OCI-LY3 (cell line): Measurements from ENCODE around the gene SLC9C2.

Experiments used
- H2AFZ ChIP-seq: fragments of 200-600, 300-600 bp; shearing (Covaris generic); 2 replicates; pipeline ENCODE4 v1.6.0; 2014; ENCODE audit warnings: antibody characterized with exemption, low read depth, low read length
- H3K27ac ChIP-seq: fragments of 200-600, 300-600 bp; sonication (generic); 2 replicates; pipeline ENCODE4 v1.5.1; 2014; ENCODE audit warnings: mild to moderate bottlenecking, low read length, moderate library complexity, mixed read lengths
- H3K27me3 ChIP-seq: fragments of 200-600, 300-600 bp; sonication (generic); 2 replicates; pipeline ENCODE4 v1.6.1; 2014; ENCODE audit warnings: low read depth, low read length, mixed read lengths
- H3K36me3 ChIP-seq: fragments of 200-600, 300-600 bp; sonication (generic); replicated peaks from 2 replicates; pipeline ENCODE3; 2014; ENCODE audit warnings: low read depth, low read length, mixed read lengths
- H3K4me1 ChIP-seq: fragments of 300-600, 200-600 bp; sonication (generic); 2 replicates; pipeline ENCODE4 v1.6.1; 2014; ENCODE audit warnings: low read length, mixed read lengths
- H3K4me2 ChIP-seq: fragments of 200-600, 300-600 bp; sonication (generic); 2 replicates; pipeline ENCODE4 v1.6.1; 2014; ENCODE audit warnings: low read length, mixed read lengths
- H3K4me3 ChIP-seq: fragments of 300-600, 200-600 bp; sonication (generic); 2 replicates; pipeline ENCODE4 v1.5.1; 2014; ENCODE audit warnings: antibody characterized with exemption, mild to moderate bottlenecking, low read length, moderate library complexity
- H3K79me2 ChIP-seq: fragments of 300-600, 200-600 bp; shearing (Covaris generic); 2 replicates; pipeline ENCODE4 v1.6.1; 2014; ENCODE audit warnings: mild to moderate bottlenecking, low read length, mixed read lengths
- H3K9ac ChIP-seq: fragments of 300-600, 200-600 bp; shearing (Covaris generic); 2 replicates; pipeline ENCODE4 v1.6.0; 2014; ENCODE audit warnings: mild to moderate bottlenecking, low read length, moderate library complexity
- H3K9me3 ChIP-seq: fragments of 200-600, 300-600 bp; shearing (Covaris generic); 2 replicates; pipeline ENCODE4 v1.6.1; 2014; ENCODE audit warnings: low read length, mixed read lengths; ENCODE audit not compliant: insufficient read depth
- H4K20me1 ChIP-seq: fragments of 200-600, 300-600 bp; sonication (generic); 2 replicates; pipeline ENCODE4 v1.6.1; 2016; ENCODE audit warnings: low read length, mixed read lengths; ENCODE audit not compliant: insufficient read depth
- CTCF ChIP-seq: fragments of 200-600, 300-600 bp; sonication (generic); IDR thresholded peaks from 2 replicates; pipeline ENCODE4 v1.5.1; 2014; ENCODE audit warnings: antibody characterized with exemption, low read length, low read depth
- EZH2phosphoT487 ChIP-seq: fragments of 200-600 bp; shearing (Covaris generic); IDR thresholded peaks from 2 replicates; pipeline ENCODE4 v1.6.1; 2018; ENCODE audit warnings: antibody characterized with exemption, mixed run types, low read depth

The SLC9C2 gene

GRCh38 chr1:173489149-173489600 is 113.7 kb downstream of the SLC9C2 start:
- Histone ChIP-seq H3K27ac (no peak overlapping the region), H2AFZ (no peak overlapping the region), H3K4me2 (no peak overlapping the region), H3K4me1 (no peaks in the 10 kb centered on the region), H3K27me3 (no peaks in the 10 kb centered on the region), H4K20me1 (no peaks in the 10 kb centered on the region), H3K79me2 (no peaks in the 10 kb centered on the region), H3K4me3 (no peak overlapping the region), H3K36me3 (peaks cover 51% of the 10 kb centered on the region), H3K9me3 (no peaks in the 10 kb centered on the region), H3K9ac (no peak overlapping the region)
- peak; percentile 7; the same call in 1 of the 2 replicates for TF ChIP-seq CTCF
- no peak for TF ChIP-seq EZH2phosphoT487

GRCh38 chr1:173488001-173488400 is 114.9 kb downstream of the SLC9C2 start:
- H3K4me2 ChIP-seq = no peak overlapping the region
- H3K27ac ChIP-seq = no peak overlapping the region
- TF ChIP-seq EZH2phosphoT487 (no peak), CTCF (no peak)
- H3K9me3 ChIP-seq = no peaks in the 10 kb centered on the region
- H3K79me2 ChIP-seq = no peaks in the 10 kb centered on the region
- H3K36me3 ChIP-seq = peaks cover 56% of the 10 kb centered on the region
- H3K27me3 ChIP-seq = no peaks in the 10 kb centered on the region
- H3K9ac ChIP-seq = no peak overlapping the region
- H4K20me1 ChIP-seq = no peaks in the 10 kb centered on the region
- no peak overlapping the region for H3K4me3 ChIP-seq
- no peak overlapping the region for H2AFZ ChIP-seq
- no peaks in the 10 kb centered on the region for H3K4me1 ChIP-seq

- no peaks in the 10 kb centered on the region for H3K9me3 ChIP-seq
- no peaks in the 10 kb centered on the region for H3K27me3 ChIP-seq
- H3K4me2 ChIP-seq = no peak overlapping the region
- peaks cover 6% of the 10 kb centered on the region; the same call in 1 of the 2 replicates for H3K4me1 ChIP-seq
- H2AFZ ChIP-seq = no peak overlapping the region
- no peaks in the 10 kb centered on the region for H3K79me2 ChIP-seq
- no peak overlapping the region for H3K27ac ChIP-seq
- no peak for TF ChIP-seq CTCF
- TF ChIP-seq EZH2phosphoT487 = no peak
- H3K4me3 ChIP-seq = no peak overlapping the region
- no peak overlapping the region for H3K9ac ChIP-seq
- H3K36me3 ChIP-seq = peaks cover 81% of the 10 kb centered on the region
- H4K20me1 ChIP-seq = peaks cover 1% of the 10 kb centered on the region; the same call in 1 of the 2 replicates
Observed at GRCh38 chr1:173485401-173485800, 117.5 kb downstream of the SLC9C2 start.

- Histone ChIP-seq H3K36me3 (peaks cover 90% of the 10 kb centered on the region), H3K79me2 (peaks cover 9% of the 10 kb centered on the region), H3K27me3 (no peaks in the 10 kb centered on the region), H3K4me3 (no peak overlapping the region), H2AFZ (no peak overlapping the region), H3K4me1 (peaks cover 9% of the 10 kb centered on the region; the same call in 1 of the 2 replicates), H3K9me3 (no peaks in the 10 kb centered on the region), H4K20me1 (peaks cover 10% of the 10 kb centered on the region), H3K27ac (no peak overlapping the region), H3K4me2 (no peak overlapping the region), H3K9ac (no peak overlapping the region)
- TF ChIP-seq CTCF = no peak
- no peak for TF ChIP-seq EZH2phosphoT487
Observed at GRCh38 chr1:173484276-173484675, 118.6 kb downstream of the SLC9C2 start.
